HepG2 (cell line): ENCODE data around the gene NLGN2.

Experiments used
- BRCA1 ChIP-seq: sonication (generic); formaldehyde crosslinking; IDR thresholded peaks from 2 replicates; pipeline ENCODE4 v1.4.0; 2020; ENCODE audit warnings: missing genetic modification reagents
- CEBPB ChIP-seq: IDR thresholded peaks from 2 replicates; pipeline ENCODE4 v1.6.1; 2011; ENCODE audit warnings: low read depth, low read length, improper control_type of control experiment, borderline replicate concordance
- NFKB2 ChIP-seq: sonication (generic); formaldehyde crosslinking; IDR thresholded peaks from 2 replicates; pipeline ENCODE4 v1.4.0; 2020; ENCODE audit warnings: missing genetic modification reagents, borderline replicate concordance
- RAD21 ChIP-seq: fragments of 450-650 bp; formaldehyde crosslinking; IDR thresholded peaks from 2 replicates; pipeline ENCODE4 v1.5.0; 2020; ENCODE audit warnings: mild to moderate bottlenecking
- TGIF2 ChIP-seq: IDR thresholded peaks from 2 replicates; pipeline ENCODE4 v1.6.1; 2016; ENCODE audit warnings: control low read depth, missing compliant biosample characterization

- no peak for TF ChIP-seq RAD21 (CRISPR knock-in tag)
- no peak for TF ChIP-seq BRCA1 (CRISPR knock-in tag)
- no peak for TF ChIP-seq CEBPB
- no peak for TF ChIP-seq TGIF2
- no peak for TF ChIP-seq NFKB2 (CRISPR knock-in tag)
Observed at GRCh38 chr17:7468290-7468689, 60.6 kb downstream of the NLGN2 start.
